ENCODE results near the gene A4GALT.

DNA sequence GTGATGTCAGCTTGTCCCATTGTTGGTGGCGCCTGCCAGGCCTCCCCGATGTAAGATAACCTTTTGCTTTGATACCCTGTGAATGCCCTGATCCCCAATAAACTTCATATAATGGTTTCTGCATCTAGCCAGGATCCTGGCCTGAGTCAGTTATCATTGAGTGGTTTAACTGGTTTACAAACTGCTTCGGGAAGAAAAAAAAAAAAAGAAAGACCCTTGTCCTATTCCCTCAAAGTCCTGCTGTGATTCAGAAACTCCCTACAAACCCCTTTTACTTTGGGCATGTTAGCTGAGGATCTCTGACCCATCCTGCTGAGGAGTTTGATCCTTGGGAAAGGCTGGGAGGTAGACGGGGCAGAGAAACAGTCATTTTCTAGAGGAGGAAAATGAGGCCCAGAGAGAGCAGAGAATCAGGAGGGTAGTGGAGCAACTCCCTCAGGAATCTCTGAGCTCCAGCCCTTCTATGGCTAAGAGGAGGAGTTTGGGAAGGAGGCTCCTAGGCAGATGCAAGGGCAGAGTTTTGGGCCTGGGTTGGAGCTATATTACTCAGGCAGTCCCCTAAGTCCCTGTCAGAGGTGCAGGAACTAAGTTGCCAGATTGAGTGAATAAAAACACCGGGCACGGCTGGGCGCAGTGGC lies 66.1 kb downstream of the A4GALT start:
- TF ChIP-seq, protein P1, sequence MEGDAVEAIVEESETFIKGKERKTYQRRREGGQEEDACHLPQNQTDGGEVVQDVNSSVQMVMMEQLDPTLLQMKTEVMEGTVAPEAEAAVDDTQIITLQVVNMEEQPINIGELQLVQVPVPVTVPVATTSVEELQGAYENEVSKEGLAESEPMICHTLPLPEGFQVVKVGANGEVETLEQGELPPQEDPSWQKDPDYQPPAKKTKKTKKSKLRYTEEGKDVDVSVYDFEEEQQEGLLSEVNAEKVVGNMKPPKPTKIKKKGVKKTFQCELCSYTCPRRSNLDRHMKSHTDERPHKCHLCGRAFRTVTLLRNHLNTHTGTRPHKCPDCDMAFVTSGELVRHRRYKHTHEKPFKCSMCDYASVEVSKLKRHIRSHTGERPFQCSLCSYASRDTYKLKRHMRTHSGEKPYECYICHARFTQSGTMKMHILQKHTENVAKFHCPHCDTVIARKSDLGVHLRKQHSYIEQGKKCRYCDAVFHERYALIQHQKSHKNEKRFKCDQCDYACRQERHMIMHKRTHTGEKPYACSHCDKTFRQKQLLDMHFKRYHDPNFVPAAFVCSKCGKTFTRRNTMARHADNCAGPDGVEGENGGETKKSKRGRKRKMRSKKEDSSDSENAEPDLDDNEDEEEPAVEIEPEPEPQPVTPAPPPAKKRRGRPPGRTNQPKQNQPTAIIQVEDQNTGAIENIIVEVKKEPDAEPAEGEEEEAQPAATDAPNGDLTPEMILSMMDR (IDR thresholded peaks at IDR 0.05) = no peak
- TF ChIP-seq ZNF138 (CRISPR knock-in tag; conservative IDR thresholded peaks at IDR 0.05) (no peak), SP1 (CRISPR knock-in tag; conservative IDR thresholded peaks at IDR 0.05) (no peak), GTF2I (CRISPR knock-in tag; conservative IDR thresholded peaks at IDR 0.05) (no peak), ELF4 (CRISPR knock-in tag; IDR thresholded peaks at IDR 0.05; ENCODE audit: low read depth) (no peak), ZNF121 (CRISPR knock-in tag; IDR thresholded peaks at IDR 0.05) (no peak)
- TF ChIP-seq, protein P2, sequence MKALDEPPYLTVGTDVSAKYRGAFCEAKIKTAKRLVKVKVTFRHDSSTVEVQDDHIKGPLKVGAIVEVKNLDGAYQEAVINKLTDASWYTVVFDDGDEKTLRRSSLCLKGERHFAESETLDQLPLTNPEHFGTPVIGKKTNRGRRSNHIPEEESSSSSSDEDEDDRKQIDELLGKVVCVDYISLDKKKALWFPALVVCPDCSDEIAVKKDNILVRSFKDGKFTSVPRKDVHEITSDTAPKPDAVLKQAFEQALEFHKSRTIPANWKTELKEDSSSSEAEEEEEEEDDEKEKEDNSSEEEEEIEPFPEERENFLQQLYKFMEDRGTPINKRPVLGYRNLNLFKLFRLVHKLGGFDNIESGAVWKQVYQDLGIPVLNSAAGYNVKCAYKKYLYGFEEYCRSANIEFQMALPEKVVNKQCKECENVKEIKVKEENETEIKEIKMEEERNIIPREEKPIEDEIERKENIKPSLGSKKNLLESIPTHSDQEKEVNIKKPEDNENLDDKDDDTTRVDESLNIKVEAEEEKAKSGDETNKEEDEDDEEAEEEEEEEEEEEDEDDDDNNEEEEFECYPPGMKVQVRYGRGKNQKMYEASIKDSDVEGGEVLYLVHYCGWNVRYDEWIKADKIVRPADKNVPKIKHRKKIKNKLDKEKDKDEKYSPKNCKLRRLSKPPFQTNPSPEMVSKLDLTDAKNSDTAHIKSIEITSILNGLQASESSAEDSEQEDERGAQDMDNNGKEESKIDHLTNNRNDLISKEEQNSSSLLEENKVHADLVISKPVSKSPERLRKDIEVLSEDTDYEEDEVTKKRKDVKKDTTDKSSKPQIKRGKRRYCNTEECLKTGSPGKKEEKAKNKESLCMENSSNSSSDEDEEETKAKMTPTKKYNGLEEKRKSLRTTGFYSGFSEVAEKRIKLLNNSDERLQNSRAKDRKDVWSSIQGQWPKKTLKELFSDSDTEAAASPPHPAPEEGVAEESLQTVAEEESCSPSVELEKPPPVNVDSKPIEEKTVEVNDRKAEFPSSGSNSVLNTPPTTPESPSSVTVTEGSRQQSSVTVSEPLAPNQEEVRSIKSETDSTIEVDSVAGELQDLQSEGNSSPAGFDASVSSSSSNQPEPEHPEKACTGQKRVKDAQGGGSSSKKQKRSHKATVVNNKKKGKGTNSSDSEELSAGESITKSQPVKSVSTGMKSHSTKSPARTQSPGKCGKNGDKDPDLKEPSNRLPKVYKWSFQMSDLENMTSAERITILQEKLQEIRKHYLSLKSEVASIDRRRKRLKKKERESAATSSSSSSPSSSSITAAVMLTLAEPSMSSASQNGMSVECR (CRISPR knock-in tag; IDR thresholded peaks at IDR 0.05; ENCODE audit: borderline replicate concordance) = no peak
- TF ChIP-seq, protein P3, sequence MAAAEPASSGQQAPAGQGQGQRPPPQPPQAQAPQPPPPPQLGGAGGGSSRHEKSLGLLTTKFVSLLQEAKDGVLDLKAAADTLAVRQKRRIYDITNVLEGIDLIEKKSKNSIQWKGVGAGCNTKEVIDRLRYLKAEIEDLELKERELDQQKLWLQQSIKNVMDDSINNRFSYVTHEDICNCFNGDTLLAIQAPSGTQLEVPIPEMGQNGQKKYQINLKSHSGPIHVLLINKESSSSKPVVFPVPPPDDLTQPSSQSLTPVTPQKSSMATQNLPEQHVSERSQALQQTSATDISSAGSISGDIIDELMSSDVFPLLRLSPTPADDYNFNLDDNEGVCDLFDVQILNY (CRISPR knock-in tag; IDR thresholded peaks at IDR 0.05) = no peak
- TF ChIP-seq, protein P4, sequence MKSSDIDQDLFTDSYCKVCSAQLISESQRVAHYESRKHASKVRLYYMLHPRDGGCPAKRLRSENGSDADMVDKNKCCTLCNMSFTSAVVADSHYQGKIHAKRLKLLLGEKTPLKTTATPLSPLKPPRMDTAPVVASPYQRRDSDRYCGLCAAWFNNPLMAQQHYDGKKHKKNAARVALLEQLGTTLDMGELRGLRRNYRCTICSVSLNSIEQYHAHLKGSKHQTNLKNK (CRISPR knock-in tag; IDR thresholded peaks at IDR 0.05) = no peak

Measured in WTC11 (cell line).